ENCODE results near the gene OR2H2.

GRCh38 chr6:29611426-29611825 is 26.5 kb downstream of the OR2H2 start:
- TF ChIP-seq CTCF (IDR thresholded peaks at IDR 0.05 in 8 of 11, conservative IDR thresholded peaks at IDR 0.05 in 3 of 11) (no peak), POLR2A (IDR thresholded peaks at IDR 0.05) (no peak)

Measured in spleen (tissue), 7 donors.